DND-41 (cell line): ENCODE data around the gene CACNA2D1.
A peak's percentile ranks its signal among the peaks of the same experiment; 100 is the strongest.

ENCODE experiments used
- ATAC-seq: fragments of 200-7000 bp; cut with Tn5 transposase; 3 replicates; pipeline ENCODE4 v1.9.1; 2021; ENCODE audit warnings: low read depth; ENCODE audit not compliant: insufficient read depth
- DNase-seq: peaks from one replicate; pipeline ENCODE4 v3.0.0-alpha.2; 2020
- H2AFZ ChIP-seq: 2 replicates; pipeline ENCODE4 v1.6.0; 2012; ENCODE audit warnings: low read depth, low read length
- H3K27ac ChIP-seq: 2 replicates; pipeline ENCODE4 v1.5.1; 2012; ENCODE audit warnings: low read length, inconsistent platforms
- H3K27me3 ChIP-seq: fragments of 200-600 bp; sonication (generic); 2 replicates; pipeline ENCODE4 v1.6.0; 2012; ENCODE audit warnings: low read length, mild to moderate bottlenecking, inconsistent platforms; ENCODE audit not compliant: insufficient read depth, poor library complexity
- H3K36me3 ChIP-seq: 2 replicates; pipeline ENCODE4 v1.5.1; 2012; ENCODE audit warnings: low read length, inconsistent platforms; ENCODE audit not compliant: insufficient read depth
- H3K4me1 ChIP-seq: 2 replicates; pipeline ENCODE4 v1.5.1; 2012; ENCODE audit warnings: mild to moderate bottlenecking, low read length; ENCODE audit not compliant: insufficient read depth
- H3K4me2 ChIP-seq: 2 replicates; pipeline ENCODE4 v1.6.0; 2012; ENCODE audit warnings: mild to moderate bottlenecking, moderate library complexity, low read length, inconsistent platforms; ENCODE audit not compliant: insufficient read depth
- H3K4me3 ChIP-seq, 2 experiments: fragments of 200-600 bp in 1 of 2; shearing (Covaris generic) in 1 of 2; 2 replicates each; pipeline ENCODE4 v1.5.1; 2012 to 2016; ENCODE audit warnings: inconsistent platforms in 2 of 2, low read length in 2 of 2, mild to moderate bottlenecking in 2 of 2, low read depth in 1 of 2, moderate library complexity in 1 of 2
- H3K79me2 ChIP-seq: 2 replicates; pipeline ENCODE4 v1.6.0; 2012; ENCODE audit warnings: low read length, inconsistent platforms; ENCODE audit not compliant: insufficient read depth
- H3K9ac ChIP-seq: 2 replicates; pipeline ENCODE4 v1.6.0; 2012; ENCODE audit warnings: low read depth, mild to moderate bottlenecking, inconsistent platforms, low read length, moderate library complexity
- H3K9me3 ChIP-seq: 2 replicates; pipeline ENCODE4 v1.5.1; 2012; ENCODE audit warnings: low read length, moderate library complexity, mild to moderate bottlenecking, inconsistent platforms; ENCODE audit not compliant: insufficient read depth, severe bottlenecking
- H4K20me1 ChIP-seq: 2 replicates; pipeline ENCODE4 v1.6.0; 2012; ENCODE audit warnings: low read length; ENCODE audit not compliant: insufficient read depth
- EZH2 ChIP-seq: IDR thresholded peaks from 3 replicates; pipeline ENCODE4 v1.6.1; 2012; ENCODE audit warnings: borderline replicate concordance, low read depth, mild to moderate bottlenecking, moderate library complexity, low read length, inconsistent platforms; ENCODE audit not compliant: severe bottlenecking
- TF ChIP-seq, protein P1 (sequence below): IDR thresholded peaks from 2 replicates; pipeline ENCODE4 v1.5.1; 2012; ENCODE audit warnings: borderline replicate concordance, low read length, moderate library complexity, mild to moderate bottlenecking; ENCODE audit not compliant: poor library complexity, severe bottlenecking; ENCODE audit errors: extremely low read depth

The CACNA2D1 gene

DNA sequence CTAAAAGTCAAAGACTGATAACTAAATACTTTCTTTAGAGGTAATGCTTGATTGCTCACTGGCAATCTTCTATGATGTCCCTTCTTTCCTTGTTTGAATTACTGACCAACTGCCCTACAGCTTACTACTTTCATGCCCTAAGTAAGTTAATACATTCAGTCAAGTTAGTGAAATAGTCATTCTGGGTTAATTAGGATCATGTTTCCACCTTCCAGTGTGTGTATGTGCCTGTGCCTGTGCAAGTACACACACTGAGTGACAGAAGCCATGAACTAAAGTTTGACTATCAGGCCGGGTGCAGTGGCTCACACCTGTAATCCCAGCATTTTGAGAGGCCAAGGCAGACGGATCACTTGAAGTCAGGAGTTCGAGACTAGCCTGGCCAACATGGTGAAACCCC is 187.9 kb downstream of the CACNA2D1 start:
- H4K20me1 ChIP-seq = no peaks in the 10 kb centered on the region
- no peaks in the 10 kb centered on the region for H3K79me2 ChIP-seq
- TF ChIP-seq, protein P1, sequence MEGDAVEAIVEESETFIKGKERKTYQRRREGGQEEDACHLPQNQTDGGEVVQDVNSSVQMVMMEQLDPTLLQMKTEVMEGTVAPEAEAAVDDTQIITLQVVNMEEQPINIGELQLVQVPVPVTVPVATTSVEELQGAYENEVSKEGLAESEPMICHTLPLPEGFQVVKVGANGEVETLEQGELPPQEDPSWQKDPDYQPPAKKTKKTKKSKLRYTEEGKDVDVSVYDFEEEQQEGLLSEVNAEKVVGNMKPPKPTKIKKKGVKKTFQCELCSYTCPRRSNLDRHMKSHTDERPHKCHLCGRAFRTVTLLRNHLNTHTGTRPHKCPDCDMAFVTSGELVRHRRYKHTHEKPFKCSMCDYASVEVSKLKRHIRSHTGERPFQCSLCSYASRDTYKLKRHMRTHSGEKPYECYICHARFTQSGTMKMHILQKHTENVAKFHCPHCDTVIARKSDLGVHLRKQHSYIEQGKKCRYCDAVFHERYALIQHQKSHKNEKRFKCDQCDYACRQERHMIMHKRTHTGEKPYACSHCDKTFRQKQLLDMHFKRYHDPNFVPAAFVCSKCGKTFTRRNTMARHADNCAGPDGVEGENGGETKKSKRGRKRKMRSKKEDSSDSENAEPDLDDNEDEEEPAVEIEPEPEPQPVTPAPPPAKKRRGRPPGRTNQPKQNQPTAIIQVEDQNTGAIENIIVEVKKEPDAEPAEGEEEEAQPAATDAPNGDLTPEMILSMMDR = no peak
- TF ChIP-seq EZH2 = no peak
- H3K27me3 ChIP-seq = no peaks in the 10 kb centered on the region
- H3K4me3 ChIP-seq = no peak overlapping the region
- H3K27ac ChIP-seq = no peak overlapping the region
- no peaks in the 10 kb centered on the region for H3K4me1 ChIP-seq
- no peak overlapping the region for H2AFZ ChIP-seq
- H3K4me2 ChIP-seq = no peak overlapping the region
- H3K9ac ChIP-seq = no peak overlapping the region
- no peaks in the 10 kb centered on the region for H3K36me3 ChIP-seq
- ATAC-seq (no peak), DNase-seq (no peak)
- H3K9me3 ChIP-seq = no peaks in the 10 kb centered on the region

DNA sequence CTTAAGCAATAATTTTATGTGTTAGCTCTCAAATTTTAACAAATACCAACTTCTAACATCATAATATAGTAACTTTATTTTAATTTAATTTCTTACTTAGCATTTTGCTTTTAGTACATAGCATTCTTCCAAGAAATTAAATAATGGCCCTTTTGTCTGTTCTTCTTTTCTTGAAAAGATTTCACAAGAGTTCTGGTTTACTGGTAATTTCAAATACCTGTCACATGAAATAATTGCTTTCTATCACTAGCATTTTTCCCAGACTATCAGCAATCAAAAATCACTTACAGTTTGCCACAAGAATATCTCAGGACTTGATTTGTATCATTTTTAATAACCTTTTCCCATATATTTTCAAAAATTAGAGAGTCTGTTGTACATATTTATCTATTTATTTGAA is 193.0 kb downstream of the CACNA2D1 start:
- no peaks in the 10 kb centered on the region for H3K4me1 ChIP-seq
- H3K27ac ChIP-seq = no peak overlapping the region
- no peaks in the 10 kb centered on the region for H3K27me3 ChIP-seq
- H2AFZ ChIP-seq = no peak overlapping the region
- no peaks in the 10 kb centered on the region for H3K9me3 ChIP-seq
- ATAC-seq = no peak
- H4K20me1 ChIP-seq = no peaks in the 10 kb centered on the region
- TF ChIP-seq, protein P1 = no peak
- TF ChIP-seq EZH2 = no peak
- DNase-seq = no peak
- H3K9ac ChIP-seq = no peak overlapping the region
- no peak overlapping the region for H3K4me3 ChIP-seq
- no peaks in the 10 kb centered on the region for H3K36me3 ChIP-seq
- H3K79me2 ChIP-seq = no peaks in the 10 kb centered on the region
- H3K4me2 ChIP-seq = no peak overlapping the region

DNA sequence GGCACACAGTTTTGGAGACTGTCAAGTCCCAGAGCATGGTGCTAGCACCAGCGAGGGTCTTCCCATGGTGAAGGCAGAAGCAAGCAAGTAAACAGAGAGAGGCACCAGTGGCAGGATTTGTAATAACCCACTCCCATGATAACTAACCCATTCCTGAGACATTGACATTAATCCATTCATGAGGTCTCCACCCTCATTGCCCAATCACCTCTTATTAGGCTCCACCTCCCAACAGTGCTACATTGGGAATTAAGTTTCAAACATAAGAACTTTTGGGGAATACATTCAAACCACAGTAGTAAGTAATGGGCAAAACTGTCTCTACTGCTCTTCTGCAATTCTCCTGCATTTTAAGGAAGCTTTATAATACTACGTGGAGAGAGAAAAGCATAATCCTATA is 193.6 kb downstream of the CACNA2D1 start:
- no peak for DNase-seq
- Histone ChIP-seq H3K4me3 (no peak overlapping the region), H3K27me3 (no peaks in the 10 kb centered on the region), H3K9ac (no peak overlapping the region), H3K4me2 (no peak overlapping the region), H3K4me1 (no peaks in the 10 kb centered on the region), H3K9me3 (no peaks in the 10 kb centered on the region), H4K20me1 (no peaks in the 10 kb centered on the region), H3K27ac (no peak overlapping the region), H3K36me3 (no peaks in the 10 kb centered on the region), H2AFZ (no peak overlapping the region), H3K79me2 (no peaks in the 10 kb centered on the region)
- no peak for ATAC-seq
- no peak for TF ChIP-seq EZH2
- TF ChIP-seq, protein P1 = no peak

DNA sequence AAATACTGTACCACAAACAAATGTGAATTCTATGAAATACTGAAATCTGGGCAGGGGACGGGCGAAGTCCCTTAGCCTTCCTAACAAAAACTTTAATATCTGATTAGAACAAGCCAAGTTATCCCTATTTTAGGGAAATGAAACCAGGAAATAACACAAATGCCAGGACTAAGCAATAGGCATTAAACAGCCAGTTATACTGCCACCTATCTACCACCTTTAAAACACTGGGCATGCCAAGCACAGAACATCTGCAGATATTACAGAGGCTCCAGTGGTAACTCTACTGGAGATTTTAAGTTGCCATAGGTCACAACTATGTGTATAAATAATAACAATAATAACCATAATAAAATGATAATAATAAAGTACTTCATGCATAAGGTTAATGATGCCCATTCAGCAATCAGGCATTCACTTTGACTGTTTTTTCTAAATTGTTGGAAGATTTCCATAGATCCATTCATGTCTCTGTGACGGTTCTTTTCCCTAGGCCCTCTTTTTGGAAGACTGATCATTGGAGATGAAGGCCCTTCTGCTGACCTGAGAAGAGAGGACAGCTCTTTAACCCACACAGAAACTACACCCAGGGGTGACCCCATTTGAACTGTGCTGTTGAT is 195.7 kb downstream of the CACNA2D1 start:
- Histone ChIP-seq H3K9ac (no peak overlapping the region), H3K9me3 (no peaks in the 10 kb centered on the region), H2AFZ (no peak overlapping the region), H3K27me3 (no peaks in the 10 kb centered on the region), H3K4me3 (no peak overlapping the region), H4K20me1 (no peaks in the 10 kb centered on the region), H3K4me2 (no peak overlapping the region), H3K27ac (no peak overlapping the region), H3K36me3 (no peaks in the 10 kb centered on the region), H3K79me2 (no peaks in the 10 kb centered on the region), H3K4me1 (no peaks in the 10 kb centered on the region)
- TF ChIP-seq, protein P1 = peak; percentile 41
- TF ChIP-seq EZH2 = no peak
- no peak for DNase-seq
- no peak for ATAC-seq
